LHCN-M2 (cell line): ENCODE measurements around the gene CLIP3. TPM values are rescaled to one million over a fixed set of nuclear protein-coding genes. Genes with fewer than 3 reads are reported as not detected.

Experiments
- DNase-seq: peaks from one replicate; pipeline ENCODE4 v3.0.0-alpha.2; 2012; ENCODE audit warnings: low read depth
- total RNA-seq: library from RNA; depleted of rRNA; stranded (reverse); fragments of >200 nt; gene quantifications from 2 replicates; pipeline ENCODE4 v1.2.3, GENCODE V29; 2014; rRNA removed

CLIP3 gene
- total RNA-seq, 1 experiment from 2014 or later, result 6.3 TPM

- no peak for DNase-seq
Observed at GRCh38 chr19:35978832-35979365, 53.8 kb downstream of the CLIP3 start.

- DNase-seq, result no peak
Observed at GRCh38 chr19:35978271-35978670, 54.4 kb downstream of the CLIP3 start.

GRCh38 chr19:35977446-35978222 is 55.0 kb downstream of the CLIP3 start:
- DNase-seq, result no peak

- DNase-seq, result no peak
Observed at GRCh38 chr19:35975608-35976214, 57.0 kb downstream of the CLIP3 start.

- DNase-seq, result no peak
Observed at GRCh38 chr19:35973487-35973886, 59.2 kb downstream of the CLIP3 start.

GRCh38 chr19:35966771-35967170 is 65.9 kb downstream of the CLIP3 start:
- no peak for DNase-seq

Other genes starting within 250 kb of the CLIP3 start
- not detected in 2 replicates for gene PRODH2, start 220.0 kb downstream of the CLIP3 start, total RNA-seq
- not detected in 2 replicates for gene NPHS1, start 180.4 kb downstream of the CLIP3 start, total RNA-seq
- not detected in 2 replicates for gene KIRREL2, start 176.0 kb downstream of the CLIP3 start, total RNA-seq
- gene APLP1, start 164.3 kb downstream of the CLIP3 start, total RNA-seq, result 38.3 and 47.1 TPM in 2 replicates
- 2.8 and 3.3 TPM in 2 replicates for gene NFKBID, start 132.3 kb downstream of the CLIP3 start, total RNA-seq
- not detected in 2 replicates for gene HCST, start 130.3 kb downstream of the CLIP3 start, total RNA-seq
- not detected in 2 replicates for gene TYROBP, start 124.6 kb downstream of the CLIP3 start, total RNA-seq
- gene LRFN3, start 96.5 kb downstream of the CLIP3 start, total RNA-seq, result 6.5 and 8.3 TPM in 2 replicates
- gene SDHAF1, start 37.7 kb downstream of the CLIP3 start, total RNA-seq, result 24.7 and 28.6 TPM in 2 replicates
- gene SYNE4, start 24.1 kb downstream of the CLIP3 start, total RNA-seq, result 0.23 TPM in 1 of 2 replicates, not detected in the other
- gene ALKBH6, start 18.7 kb downstream of the CLIP3 start, total RNA-seq, result 32.6 and 39.6 TPM in 2 replicates
- 10.8 and 12.5 TPM in 2 replicates for gene THAP8, start 21.4 kb upstream of the CLIP3 start, total RNA-seq
- gene WDR62, start 22.0 kb upstream of the CLIP3 start, total RNA-seq, result 22.0 and 23.6 TPM in 2 replicates
- gene OVOL3, start 78.3 kb upstream of the CLIP3 start, total RNA-seq, result not detected in 2 replicates
- 56.0 and 56.1 TPM in 2 replicates for gene POLR2I, start 82.0 kb upstream of the CLIP3 start, total RNA-seq
- gene TBCB, start 82.6 kb upstream of the CLIP3 start, total RNA-seq, result 295 and 302 TPM in 2 replicates
- 479 and 506 TPM in 2 replicates for gene CAPNS1, start 107.2 kb upstream of the CLIP3 start, total RNA-seq
- gene COX7A1, start 119.6 kb upstream of the CLIP3 start, total RNA-seq, result not detected in 2 replicates
- 2.9 and 3.7 TPM in 2 replicates for gene ZNF565, start 181.8 kb upstream of the CLIP3 start, total RNA-seq
- gene ZNF146, start 182.2 kb upstream of the CLIP3 start, total RNA-seq, result 81.8 and 98.9 TPM in 2 replicates